Left forelimb (tissue), 1 donor: ENCODE measurements around the gene MAPRE2.
"Not testable (repeated sequence)": the region's sequence is repeated elsewhere in the genome, so short reads cannot be mapped to it uniquely, and the experiment has no call there.

ENCODE experiments used
- DNase-seq: peaks from one replicate; pipeline ENCODE4 v3.0.0-alpha.2; 2018; ENCODE audit warnings: low spot score

MAPRE2 gene

GRCh38 chr18:35122586-35123224, 81.5 kb downstream of the MAPRE2 start:
- DNase-seq = no peak

- DNase-seq = no peak
These were observed 82.6 kb downstream of the MAPRE2 start for GRCh38 chr18:35123811-35124210.

GRCh38 chr18:35127201-35127600, 86.0 kb downstream of the MAPRE2 start:
- DNase-seq = no peak

GRCh38 chr18:35128675-35129074, 87.5 kb downstream of the MAPRE2 start:
- no peak for DNase-seq

- DNase-seq = no peak
These were observed 89.0 kb downstream of the MAPRE2 start for GRCh38 chr18:35130236-35130635.

GRCh38 chr18:35131387-35132020, 90.3 kb downstream of the MAPRE2 start:
- DNase-seq = no peak

GRCh38 chr18:35132021-35132902, 91.0 kb downstream of the MAPRE2 start:
- DNase-seq = no peak

GRCh38 chr18:35134190-35134730, 93.0 kb downstream of the MAPRE2 start:
- no peak for DNase-seq

- no peak for DNase-seq
These were observed 93.7 kb downstream of the MAPRE2 start for GRCh38 chr18:35134791-35135531.

GRCh38 chr18:35136248-35136647, 95.0 kb downstream of the MAPRE2 start:
- DNase-seq = no peak

GRCh38 chr18:35136885-35137284, 95.7 kb downstream of the MAPRE2 start:
- no peak for DNase-seq

- no peak for DNase-seq
These were observed 96.4 kb downstream of the MAPRE2 start for GRCh38 chr18:35137632-35138031.

GRCh38 chr18:35138773-35139172, 97.6 kb downstream of the MAPRE2 start:
- DNase-seq = no peak

- no peak for DNase-seq
These were observed 98.3 kb downstream of the MAPRE2 start for GRCh38 chr18:35139517-35139916.

- DNase-seq = no peak
These were observed 99.9 kb downstream of the MAPRE2 start for GRCh38 chr18:35141077-35141476.

GRCh38 chr18:35141567-35142274, 100.5 kb downstream of the MAPRE2 start:
- no peak for DNase-seq

- no peak for DNase-seq
These were observed 101.0 kb downstream of the MAPRE2 start for GRCh38 chr18:35142275-35142615.

GRCh38 chr18:35143622-35144596, 102.7 kb downstream of the MAPRE2 start:
- no peak for DNase-seq

GRCh38 chr18:35144698-35145097, 103.5 kb downstream of the MAPRE2 start:
- no peak for DNase-seq

- DNase-seq = not testable (repeated sequence)
These were observed 109.0 kb downstream of the MAPRE2 start for GRCh38 chr18:35150195-35150594.
